ENCODE results near the gene MINPP1.

- TF ChIP-seq CTCF (conservative IDR thresholded peaks at IDR 0.05; ENCODE audit: low read depth, low read length): no peak
- no peak for TF ChIP-seq EZH2 (IDR thresholded peaks at IDR 0.05; ENCODE audit: borderline replicate concordance, low read depth, low read length, poor library complexity, severe bottlenecking)
Observed at GRCh38 chr10:87508837-87509236, 4.1 kb downstream of the MINPP1 start.
